Fibroblast of lung (primary cell): ENCODE measurements around the gene ABHD15. TPM values are rescaled to one million over a fixed set of nuclear protein-coding genes. Genes with fewer than 3 reads are reported as not detected.

Source experiments
- DNase-seq, 2 donors: peaks; one replicate each; pipeline versions ENCODE4 v3.0.0 to v3.0.0-alpha.2; 2010; ENCODE audit warnings: low read depth in 2 of 2
- H2AFZ ChIP-seq: 2 replicates; pipeline ENCODE4 v1.5.1; 2012; ENCODE audit warnings: low read length, control low read depth, inconsistent platforms
- H3K27ac ChIP-seq: 2 replicates; pipeline ENCODE4 v1.5.1; 2011; ENCODE audit warnings: low read length, control low read depth; ENCODE audit not compliant: insufficient read depth
- H3K27me3 ChIP-seq: 2 replicates; pipeline ENCODE4 v1.5.1; 2011; ENCODE audit warnings: mild to moderate bottlenecking, low read length; ENCODE audit not compliant: control insufficient read depth, insufficient read depth
- H3K36me3 ChIP-seq: 2 replicates; pipeline ENCODE4 v1.5.1; 2011; ENCODE audit warnings: low read length; ENCODE audit not compliant: control insufficient read depth, insufficient read depth
- H3K4me1 ChIP-seq: 2 replicates; pipeline ENCODE4 v1.5.1; 2011; ENCODE audit warnings: low read length; ENCODE audit not compliant: control insufficient read depth, insufficient read depth; ENCODE audit errors: extremely low read depth
- H3K4me2 ChIP-seq: 2 replicates; pipeline ENCODE4 v1.5.1; 2011; ENCODE audit warnings: low read length, control low read depth; ENCODE audit not compliant: insufficient read depth; ENCODE audit errors: extremely low read depth
- H3K4me3 ChIP-seq, 4 experiments: fragments of 200-600 bp in 1 of 4; sonication (generic) in 1 of 4; replicated peaks in 1 of 4; 2 replicates each; pipeline ENCODE4 v1.5.1; 2011 to 2016; ENCODE audit warnings: low read length in 4 of 4, low read depth in 3 of 4, mild to moderate bottlenecking in 3 of 4, control low read depth in 2 of 4, inconsistent platforms in 1 of 4, mixed read lengths in 1 of 4; ENCODE audit not compliant: insufficient read depth in 1 of 4; ENCODE audit errors: control extremely low read depth in 1 of 4
- H3K79me2 ChIP-seq: 2 replicates; pipeline ENCODE4 v1.5.1; 2012; ENCODE audit warnings: mild to moderate bottlenecking, low read length, inconsistent platforms; ENCODE audit not compliant: control insufficient read depth, insufficient read depth
- H3K9ac ChIP-seq: 2 replicates; pipeline ENCODE4 v1.5.1; 2011; ENCODE audit warnings: mild to moderate bottlenecking, low read length, control low read depth; ENCODE audit not compliant: insufficient read depth
- H3K9me3 ChIP-seq: 2 replicates; pipeline ENCODE4 v1.5.1; 2012; ENCODE audit warnings: low read depth, low read length; ENCODE audit not compliant: control insufficient read depth, insufficient read depth
- H4K20me1 ChIP-seq: 2 replicates; pipeline ENCODE4 v1.5.1; 2011; ENCODE audit warnings: low read length; ENCODE audit not compliant: control insufficient read depth, insufficient read depth; ENCODE audit errors: extremely low read depth
- EZH2 ChIP-seq: IDR thresholded peaks from 2 replicates; pipeline ENCODE4 v1.5.1; 2012; ENCODE audit warnings: low read length, control low read depth, mild to moderate bottlenecking; ENCODE audit errors: missing control alignments
- polyA plus RNA-seq, 2 donors: library from polyadenylated mRNA; depleted of rRNA in 1 of 2; stranded (reverse) in 1 of 2; unstranded in 1 of 2; fragments of >200 nt; gene quantifications; 2 replicates each; pipeline ENCODE4 v1.2.1, GENCODE V29; 2011 to 2012; ENCODE audit warnings: missing spikeins in 1 of 2
- total RNA-seq: library from RNA; depleted of rRNA; stranded (reverse); fragments of >200 nt; gene quantifications from 2 replicates; pipeline ENCODE4 v1.2.1, GENCODE V29; 2014
- TF ChIP-seq, protein P1 (sequence below), 2 donors: IDR thresholded peaks in 1 of 2; conservative IDR thresholded peaks in 1 of 2; 1 replicate in 1 of 2; 2 replicates in 1 of 2; pipeline ENCODE4 v1.5.1; 2011 to 2012; ENCODE audit warnings: low read length in 2 of 2, control low read depth in 1 of 2, inconsistent platforms in 1 of 2, low read depth in 1 of 2, mild to moderate bottlenecking in 1 of 2

The ABHD15 gene
- total and polyA plus RNA-seq, 2 donors (not counting 1 experiment from before 2014, with no cell fraction given), result 4.1 to 11.9 TPM

DNA sequence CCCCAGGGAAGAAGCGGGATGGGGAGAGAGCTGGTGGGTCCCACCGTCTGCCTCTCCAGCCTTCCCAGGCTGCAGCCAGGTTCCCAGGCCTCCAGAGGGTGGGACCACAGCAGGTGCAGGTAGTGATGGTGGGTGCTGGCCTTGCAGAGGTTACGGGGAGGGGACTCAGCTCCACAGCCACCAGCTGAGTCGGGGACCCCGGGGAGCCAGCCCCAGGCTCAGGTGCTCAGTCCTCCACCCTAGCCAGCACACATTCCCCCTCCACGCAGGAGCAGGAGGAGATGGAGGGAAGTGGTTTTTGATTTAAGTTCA lies 6.7 kb upstream of the ABHD15 start:
- H3K79me2 ChIP-seq, result no peaks in the 10 kb centered on the region
- H3K4me3 ChIP-seq, result no peak overlapping the region
- no peaks in the 10 kb centered on the region for H4K20me1 ChIP-seq
- H3K27me3 ChIP-seq, result no peaks in the 10 kb centered on the region
- no peak for DNase-seq
- peaks cover 12% of the 10 kb centered on the region for H3K4me1 ChIP-seq
- no peak overlapping the region for H3K4me2 ChIP-seq
- no peak overlapping the region for H3K9ac ChIP-seq
- no peak overlapping the region for H2AFZ ChIP-seq
- no peaks in the 10 kb centered on the region for H3K9me3 ChIP-seq
- no peak overlapping the region for H3K27ac ChIP-seq
- TF ChIP-seq, protein P1, sequence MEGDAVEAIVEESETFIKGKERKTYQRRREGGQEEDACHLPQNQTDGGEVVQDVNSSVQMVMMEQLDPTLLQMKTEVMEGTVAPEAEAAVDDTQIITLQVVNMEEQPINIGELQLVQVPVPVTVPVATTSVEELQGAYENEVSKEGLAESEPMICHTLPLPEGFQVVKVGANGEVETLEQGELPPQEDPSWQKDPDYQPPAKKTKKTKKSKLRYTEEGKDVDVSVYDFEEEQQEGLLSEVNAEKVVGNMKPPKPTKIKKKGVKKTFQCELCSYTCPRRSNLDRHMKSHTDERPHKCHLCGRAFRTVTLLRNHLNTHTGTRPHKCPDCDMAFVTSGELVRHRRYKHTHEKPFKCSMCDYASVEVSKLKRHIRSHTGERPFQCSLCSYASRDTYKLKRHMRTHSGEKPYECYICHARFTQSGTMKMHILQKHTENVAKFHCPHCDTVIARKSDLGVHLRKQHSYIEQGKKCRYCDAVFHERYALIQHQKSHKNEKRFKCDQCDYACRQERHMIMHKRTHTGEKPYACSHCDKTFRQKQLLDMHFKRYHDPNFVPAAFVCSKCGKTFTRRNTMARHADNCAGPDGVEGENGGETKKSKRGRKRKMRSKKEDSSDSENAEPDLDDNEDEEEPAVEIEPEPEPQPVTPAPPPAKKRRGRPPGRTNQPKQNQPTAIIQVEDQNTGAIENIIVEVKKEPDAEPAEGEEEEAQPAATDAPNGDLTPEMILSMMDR (conservative IDR thresholded peaks at IDR 0.05 in 1 of 2, IDR thresholded peaks at IDR 0.05 in 1 of 2; ENCODE audit: low read depth in 1 of 2, low read length in 2 of 2), result no peak
- no peak for TF ChIP-seq EZH2
- peaks cover 42% of the 10 kb centered on the region for H3K36me3 ChIP-seq

DNA sequence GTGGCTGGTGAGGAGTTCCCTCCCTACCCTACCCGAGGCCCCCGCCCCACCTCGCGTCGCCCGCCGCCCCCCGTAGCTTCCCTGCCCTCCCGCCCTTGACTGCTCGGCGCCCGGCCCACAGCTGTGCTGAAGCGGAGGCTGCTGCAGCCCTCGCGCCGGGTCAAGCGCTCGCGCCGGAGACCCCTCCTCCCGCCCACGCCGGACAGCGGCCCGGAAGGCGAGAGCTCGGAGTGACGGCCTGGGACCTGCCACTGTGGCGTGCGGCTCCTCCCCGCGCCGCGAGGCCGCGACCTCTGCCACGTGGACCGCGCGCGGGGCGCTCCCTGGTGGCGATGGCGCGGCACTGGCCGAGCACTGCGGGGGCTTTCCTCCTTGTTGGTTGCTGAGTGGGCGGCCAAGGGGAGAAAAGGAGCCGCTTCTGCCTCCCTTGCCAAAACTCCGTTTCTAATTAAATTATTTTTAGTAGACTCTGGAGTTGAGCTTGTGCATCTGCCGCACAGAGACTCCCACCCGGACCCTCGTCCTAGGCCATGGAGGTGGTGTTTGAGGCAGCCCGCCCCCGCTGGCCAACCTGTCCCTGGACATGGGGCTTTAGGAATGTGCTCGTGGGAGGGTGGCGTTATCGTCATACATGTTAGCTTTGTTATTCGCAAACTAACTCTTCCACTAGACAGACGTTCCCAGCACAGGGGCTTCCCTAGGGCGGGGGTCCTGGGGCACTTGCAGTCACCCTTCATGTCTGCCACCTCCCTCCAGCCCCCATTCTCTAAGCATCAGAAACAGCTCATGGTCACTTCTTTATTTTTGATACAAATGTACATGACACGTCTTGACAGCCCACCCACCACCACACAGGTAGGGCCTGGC lies 6.1 kb upstream of the ABHD15 start:
- Histone ChIP-seq H3K36me3 (peaks cover 37% of the 10 kb centered on the region), H3K4me3 (peak overlapping the region in 1 of 4 experiments; percentile 19), H2AFZ (no peak overlapping the region), H3K79me2 (no peaks in the 10 kb centered on the region), H3K27ac (no peak overlapping the region), H3K4me1 (peaks cover 12% of the 10 kb centered on the region), H4K20me1 (no peaks in the 10 kb centered on the region), H3K4me2 (peak overlapping the region; percentile 25), H3K9me3 (no peaks in the 10 kb centered on the region), H3K9ac (no peak overlapping the region), H3K27me3 (no peaks in the 10 kb centered on the region)
- DNase-seq, result peak; percentile 47 to 66
- TF ChIP-seq, protein P1 (conservative IDR thresholded peaks at IDR 0.05 in 1 of 2, IDR thresholded peaks at IDR 0.05 in 1 of 2; ENCODE audit: low read depth in 1 of 2, low read length in 2 of 2), result peak; percentile 52 to 59
- no peak for TF ChIP-seq EZH2

DNA sequence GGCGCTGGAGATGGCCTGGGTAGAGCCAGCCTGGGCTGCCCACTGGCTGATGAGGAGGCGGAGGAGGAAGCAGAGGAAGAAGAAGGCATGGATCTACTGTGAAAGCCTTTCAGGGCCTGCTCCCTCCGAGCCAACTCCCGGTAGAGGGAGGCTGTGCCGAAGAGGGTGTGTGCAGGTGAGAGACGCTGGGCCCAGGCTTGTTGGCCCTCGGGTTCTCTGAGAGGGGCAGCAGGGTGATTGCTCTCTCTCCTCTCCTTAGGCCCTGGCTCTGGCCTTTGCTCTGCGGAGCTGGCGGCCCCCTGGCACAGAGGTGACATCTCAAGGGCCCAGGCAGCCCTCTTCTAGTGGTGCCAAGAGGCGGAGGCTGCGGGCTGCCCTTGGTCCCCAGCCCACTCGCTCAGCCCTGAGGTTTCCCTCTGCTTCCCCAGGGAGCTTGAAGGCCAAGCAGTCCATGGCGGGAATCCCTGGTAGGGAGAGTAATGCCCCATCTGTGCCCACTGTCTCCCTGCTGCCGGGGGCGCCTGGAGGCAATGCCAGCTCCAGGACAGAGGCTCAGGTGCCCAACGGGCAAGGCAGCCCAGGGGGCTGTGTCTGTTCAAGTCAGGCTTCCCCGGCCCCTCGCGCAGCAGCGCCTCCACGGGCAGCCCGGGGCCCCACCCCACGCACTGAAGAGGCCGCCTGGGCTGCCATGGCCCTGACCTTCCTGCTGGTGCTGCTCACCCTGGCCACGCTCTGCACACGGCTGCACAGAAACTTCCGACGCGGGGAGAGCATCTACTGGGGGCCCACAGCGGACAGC lies 5.2 kb upstream of the ABHD15 start:
- H3K27me3 ChIP-seq, result no peaks in the 10 kb centered on the region
- no peaks in the 10 kb centered on the region for H3K9me3 ChIP-seq
- H3K36me3 ChIP-seq, result peaks cover 37% of the 10 kb centered on the region
- no peaks in the 10 kb centered on the region for H4K20me1 ChIP-seq
- peaks cover 10% of the 10 kb centered on the region for H3K4me1 ChIP-seq
- TF ChIP-seq, protein P1 (conservative IDR thresholded peaks at IDR 0.05 in 1 of 2, IDR thresholded peaks at IDR 0.05 in 1 of 2; ENCODE audit: low read depth in 1 of 2, low read length in 2 of 2), result no peak
- no peak for TF ChIP-seq EZH2
- no peak overlapping the region for H2AFZ ChIP-seq
- DNase-seq, result no peak
- no peaks in the 10 kb centered on the region for H3K79me2 ChIP-seq
- no peak overlapping the region for H3K4me3 ChIP-seq
- no peak overlapping the region for H3K27ac ChIP-seq
- H3K9ac ChIP-seq, result peak overlapping the region; percentile 7
- H3K4me2 ChIP-seq, result peak overlapping the region; percentile 35
